Activated naive CD4-positive, alpha-beta T cell treated with anti-CD3 and anti-CD28 coated beads, Interleukin-2, amount 50 U/mL, for 72 hours (primary cell): ENCODE measurements around the gene EEF2KMT. TPM values are rescaled to one million over a fixed set of nuclear protein-coding genes. Genes with fewer than 3 reads are reported as not detected.
"Not testable (repeated sequence)": the region's sequence is repeated elsewhere in the genome, so short reads cannot be mapped to it uniquely, and the experiment has no call there.

Experiments used
- ATAC-seq, 2 donors: fragments of 150-1000 bp; cut with Tn5 transposase; 2 replicates each; pipeline ENCODE4 v1.10.0; 2021; ENCODE audit warnings: mild to moderate bottlenecking in 2 of 2, moderate library complexity in 2 of 2
- DNase-seq, 2 donors: peaks; one replicate each; pipeline ENCODE4 v3.0.0; 2021 to 2022; ENCODE audit warnings: low spot score in 2 of 2
- H3K27ac Mint-ChIP-seq, 2 donors: one replicate each; pipeline ENCODE4 v1.8.0; 2022; ENCODE audit warnings: mild to moderate bottlenecking in 2 of 2, mixed read lengths in 2 of 2
- H3K36me3 Mint-ChIP-seq, 2 donors: one replicate each; pipeline ENCODE4 v1.8.0; 2022; ENCODE audit warnings: mixed read lengths in 2 of 2
- H3K9me3 Mint-ChIP-seq, 2 donors: one replicate each; pipeline ENCODE4 v1.8.0; 2022; ENCODE audit warnings: mixed read lengths in 2 of 2
- total RNA-seq, 2 donors: library from RNA; stranded (reverse); gene quantifications; one replicate each; pipeline ENCODE4 v1.2.3, GENCODE V29; 2022

EEF2KMT gene
- 10 to 100 TPM in 1 of 2 donors, 1 to 10 TPM in 1; 8.2 to 10.4 TPM for total RNA-seq

- peak; percentile 97 to 99 for ATAC-seq
- H3K9me3 Mint-ChIP-seq, H3K36me3 Mint-ChIP-seq: not testable (repeated sequence)
- H3K27ac Mint-ChIP-seq = peak within 1 kb of the TSS; percentile 87 to 94
- peak; percentile 95 to 98 for DNase-seq
Measured at GRCh38 chr16:5097470-5098220, at the start of gene EEF2KMT. Gene EEF2KMT, minus strand, starts transcription at chr16:5097795. Its CDS starts 56 bp downstream, at chr16:5097739.

- not testable (repeated sequence) for H3K36me3 Mint-ChIP-seq, ATAC-seq, DNase-seq, H3K9me3 Mint-ChIP-seq, H3K27ac Mint-ChIP-seq
Measured at GRCh38 chr16:5144621-5144956, 47.0 kb upstream of the EEF2KMT start.

GRCh38 chr16:5143761-5144620 lies 46.4 kb upstream of the EEF2KMT start:
- DNase-seq (no peak), ATAC-seq (no peak)
- no peak overlapping the region for H3K27ac Mint-ChIP-seq
- no peaks in the 10 kb centered on the region for H3K9me3 Mint-ChIP-seq
- H3K36me3 Mint-ChIP-seq = no peaks in the 10 kb centered on the region

- H3K9me3 Mint-ChIP-seq = not testable (repeated sequence)
Measured at GRCh38 chr16:5140151-5140550, 42.6 kb upstream of the EEF2KMT start.

GRCh38 chr16:5134739-5135452 lies 37.3 kb upstream of the EEF2KMT start:
- H3K9me3 Mint-ChIP-seq, H3K27ac Mint-ChIP-seq, ATAC-seq, H3K36me3 Mint-ChIP-seq, DNase-seq: not testable (repeated sequence)

More at GRCh38 chr16:5140151-5140550, 42.6 kb upstream of the EEF2KMT start:
- not testable (repeated sequence) for DNase-seq, H3K27ac Mint-ChIP-seq, ATAC-seq, H3K36me3 Mint-ChIP-seq

- ATAC-seq, H3K36me3 Mint-ChIP-seq, DNase-seq, H3K27ac Mint-ChIP-seq, H3K9me3 Mint-ChIP-seq: not testable (repeated sequence)
Measured at GRCh38 chr16:5132915-5133600, 35.5 kb upstream of the EEF2KMT start.

GRCh38 chr16:5131467-5132004 lies 33.9 kb upstream of the EEF2KMT start:
- not testable (repeated sequence) for H3K9me3 Mint-ChIP-seq, ATAC-seq, H3K27ac Mint-ChIP-seq, H3K36me3 Mint-ChIP-seq, DNase-seq

- peak in 1 of 2 donors; percentile 7 for DNase-seq
- not testable (repeated sequence) for H3K36me3 Mint-ChIP-seq, ATAC-seq, H3K9me3 Mint-ChIP-seq
- peak overlapping the region in 1 of 2 donors; percentile 66 for H3K27ac Mint-ChIP-seq
Measured at GRCh38 chr16:5117300-5118087, 19.9 kb upstream of the EEF2KMT start.

- not testable (repeated sequence) for H3K27ac Mint-ChIP-seq, ATAC-seq, DNase-seq, H3K36me3 Mint-ChIP-seq, H3K9me3 Mint-ChIP-seq
Measured at GRCh38 chr16:5116780-5117295, 19.2 kb upstream of the EEF2KMT start.

GRCh38 chr16:5110933-5111332 lies 13.3 kb upstream of the EEF2KMT start:
- not testable (repeated sequence) for ATAC-seq, H3K36me3 Mint-ChIP-seq, H3K27ac Mint-ChIP-seq, DNase-seq, H3K9me3 Mint-ChIP-seq

GRCh38 chr16:5108505-5109158 lies 11.0 kb upstream of the EEF2KMT start:
- no peaks in the 10 kb centered on the region for H3K9me3 Mint-ChIP-seq
- no peak for ATAC-seq
- no peaks in the 10 kb centered on the region for H3K36me3 Mint-ChIP-seq

GRCh38 chr16:5105039-5105438 lies 7.4 kb upstream of the EEF2KMT start:
- not testable (repeated sequence) for ATAC-seq, H3K9me3 Mint-ChIP-seq, DNase-seq, H3K27ac Mint-ChIP-seq, H3K36me3 Mint-ChIP-seq

More at GRCh38 chr16:5108505-5109158, 11.0 kb upstream of the EEF2KMT start:
- no peak overlapping the region for H3K27ac Mint-ChIP-seq
- no peak for DNase-seq

- not testable (repeated sequence) for H3K27ac Mint-ChIP-seq, H3K36me3 Mint-ChIP-seq, H3K9me3 Mint-ChIP-seq, ATAC-seq, DNase-seq
Measured at GRCh38 chr16:5103296-5104032, 5.9 kb upstream of the EEF2KMT start.

GRCh38 chr16:5099174-5099573 lies 1.6 kb upstream of the EEF2KMT start:
- not testable (repeated sequence) for DNase-seq, H3K36me3 Mint-ChIP-seq, ATAC-seq, H3K9me3 Mint-ChIP-seq
- peak overlapping the region in 1 of 2 donors; percentile 87 for H3K27ac Mint-ChIP-seq
